ENCODE data around the gene CRIM1. TPM values are rescaled to one million over a fixed set of nuclear protein-coding genes. Genes with fewer than 3 reads are reported as not detected.

CRIM1 gene
- total RNA-seq, 1 donor = 949 TPM

DNA sequence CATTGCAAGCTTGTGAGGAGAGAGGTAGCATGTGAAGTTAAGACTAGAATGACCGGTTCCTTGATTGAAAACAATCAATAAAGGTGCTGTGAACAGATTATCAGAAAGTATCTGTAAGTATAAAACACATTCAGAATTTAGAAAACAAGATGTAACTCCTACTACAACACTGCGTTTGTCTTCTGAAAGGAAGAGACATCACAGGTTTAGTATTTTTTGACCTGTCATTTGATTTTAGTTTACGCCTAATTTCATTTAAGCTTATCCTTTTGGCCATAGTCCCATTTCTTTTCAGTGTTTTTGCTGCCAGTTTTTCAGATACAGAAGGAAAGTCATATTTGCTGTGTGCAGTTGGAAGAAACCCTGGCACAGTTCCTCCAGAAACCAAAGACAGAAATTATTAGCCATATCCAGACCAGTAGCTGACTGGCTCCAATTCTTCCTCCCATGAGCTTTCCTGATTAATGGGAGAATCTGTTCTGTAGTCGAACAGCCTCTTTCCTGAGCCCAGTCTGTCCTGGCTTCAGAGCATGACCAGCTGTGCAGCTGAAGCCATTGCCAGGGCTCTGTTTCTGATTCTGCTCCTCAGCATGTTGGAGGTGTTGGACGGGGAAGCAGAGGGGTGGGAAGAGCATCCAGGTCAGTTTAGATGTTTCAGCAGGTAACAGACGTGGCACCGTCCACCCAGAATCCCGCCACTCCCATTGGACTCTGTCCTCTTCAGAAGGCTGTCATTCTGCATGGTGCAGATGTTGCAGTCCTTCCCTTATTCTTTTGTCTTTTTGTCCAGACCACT, 61.0 kb downstream of the CRIM1 start:
- DNase-seq (ENCODE audit: low read depth) = no peak
- TF ChIP-seq, protein P1, sequence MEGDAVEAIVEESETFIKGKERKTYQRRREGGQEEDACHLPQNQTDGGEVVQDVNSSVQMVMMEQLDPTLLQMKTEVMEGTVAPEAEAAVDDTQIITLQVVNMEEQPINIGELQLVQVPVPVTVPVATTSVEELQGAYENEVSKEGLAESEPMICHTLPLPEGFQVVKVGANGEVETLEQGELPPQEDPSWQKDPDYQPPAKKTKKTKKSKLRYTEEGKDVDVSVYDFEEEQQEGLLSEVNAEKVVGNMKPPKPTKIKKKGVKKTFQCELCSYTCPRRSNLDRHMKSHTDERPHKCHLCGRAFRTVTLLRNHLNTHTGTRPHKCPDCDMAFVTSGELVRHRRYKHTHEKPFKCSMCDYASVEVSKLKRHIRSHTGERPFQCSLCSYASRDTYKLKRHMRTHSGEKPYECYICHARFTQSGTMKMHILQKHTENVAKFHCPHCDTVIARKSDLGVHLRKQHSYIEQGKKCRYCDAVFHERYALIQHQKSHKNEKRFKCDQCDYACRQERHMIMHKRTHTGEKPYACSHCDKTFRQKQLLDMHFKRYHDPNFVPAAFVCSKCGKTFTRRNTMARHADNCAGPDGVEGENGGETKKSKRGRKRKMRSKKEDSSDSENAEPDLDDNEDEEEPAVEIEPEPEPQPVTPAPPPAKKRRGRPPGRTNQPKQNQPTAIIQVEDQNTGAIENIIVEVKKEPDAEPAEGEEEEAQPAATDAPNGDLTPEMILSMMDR (IDR thresholded peaks at IDR 0.05; ENCODE audit: insufficient read depth, low read depth, low read length) = no peak
- no peak overlapping the region for H3K4me3 ChIP-seq (ENCODE audit: low read depth, low read length)

DNA sequence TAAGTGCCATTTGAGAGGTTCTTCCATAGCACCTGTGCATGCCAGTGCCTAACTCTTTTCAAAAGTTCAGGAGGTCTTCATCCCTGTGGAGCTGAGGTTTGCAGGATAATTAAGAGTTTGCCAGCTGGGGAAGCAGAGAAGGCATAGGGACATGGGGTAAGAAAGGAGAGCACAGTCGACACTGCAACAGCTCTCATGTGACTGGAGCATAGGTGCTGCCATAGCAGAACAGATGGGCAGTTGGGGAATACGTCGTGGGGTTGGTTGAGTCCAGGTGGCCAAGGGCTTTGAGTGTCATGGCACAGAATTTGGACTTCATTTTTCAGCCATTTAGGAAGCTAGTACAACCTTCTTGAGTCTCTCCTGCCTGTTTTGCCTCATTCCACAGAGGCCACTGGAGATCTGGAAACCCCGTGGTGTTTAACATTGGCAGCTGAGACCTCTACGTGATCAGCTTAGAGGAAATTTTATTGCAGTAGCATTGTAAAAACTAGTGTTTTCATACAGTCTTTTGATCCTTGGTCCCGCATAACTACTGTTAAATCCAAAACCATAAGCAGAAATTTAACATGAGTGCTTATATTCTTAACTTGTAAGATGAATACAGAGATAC, 65.1 kb downstream of the CRIM1 start:
- DNase-seq (ENCODE audit: low read depth) = no peak
- no peak overlapping the region for H3K4me3 ChIP-seq (ENCODE audit: low read depth, low read length)
- TF ChIP-seq, protein P1 (IDR thresholded peaks at IDR 0.05; ENCODE audit: insufficient read depth, low read depth, low read length) = no peak

- DNase-seq (ENCODE audit: low read depth) = no peak
- no peak overlapping the region for H3K4me3 ChIP-seq (ENCODE audit: low read depth, low read length)
- TF ChIP-seq, protein P1 (IDR thresholded peaks at IDR 0.05; ENCODE audit: insufficient read depth, low read depth, low read length) = no peak
These were observed 65.8 kb downstream of the CRIM1 start for GRCh38 chr2:36421379-36421778.

GRCh38 chr2:36423172-36423571, 67.6 kb downstream of the CRIM1 start:
- H3K4me3 ChIP-seq (ENCODE audit: low read depth, low read length) = no peak overlapping the region
- no peak for DNase-seq (ENCODE audit: low read depth)
- TF ChIP-seq, protein P1 (IDR thresholded peaks at IDR 0.05; ENCODE audit: insufficient read depth, low read depth, low read length) = no peak

DNA sequence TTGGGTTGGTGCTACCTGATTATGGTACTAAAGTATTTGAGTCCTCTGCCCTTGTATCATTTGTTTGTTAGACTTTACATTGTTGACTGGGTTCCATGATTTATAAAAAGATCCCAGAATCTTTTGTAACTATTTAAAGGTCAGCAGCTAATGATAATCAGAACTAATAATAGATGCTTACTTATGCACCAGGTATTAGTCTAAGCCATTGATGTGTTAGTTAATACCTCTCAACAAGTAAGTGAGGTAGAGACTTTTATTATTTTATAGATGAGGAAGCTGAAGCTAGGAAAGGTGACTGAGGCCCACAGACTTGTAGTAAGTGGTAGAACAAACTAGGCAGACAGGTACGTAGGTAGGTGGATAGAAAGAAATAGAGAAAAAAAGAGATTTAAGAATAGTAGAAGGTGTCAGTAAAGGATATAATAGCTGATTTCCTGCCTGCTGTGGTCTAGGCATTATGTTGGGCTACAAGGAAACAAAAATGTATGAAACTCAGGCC, 68.1 kb downstream of the CRIM1 start:
- DNase-seq (ENCODE audit: low read depth) = no peak
- no peak overlapping the region for H3K4me3 ChIP-seq (ENCODE audit: low read depth, low read length)
- TF ChIP-seq, protein P1 (IDR thresholded peaks at IDR 0.05; ENCODE audit: insufficient read depth, low read depth, low read length) = no peak

GRCh38 chr2:36425608-36426355, 70.2 kb downstream of the CRIM1 start:
- DNase-seq (ENCODE audit: low read depth) = peak; percentile 31
- TF ChIP-seq, protein P1 (IDR thresholded peaks at IDR 0.05; ENCODE audit: insufficient read depth, low read depth, low read length) = no peak

More at GRCh38 chr2:36425608-36426355, 70.2 kb downstream of the CRIM1 start:
- H3K4me3 ChIP-seq (ENCODE audit: low read depth, low read length) = no peak overlapping the region

All from fibroblast of villous mesenchyme (primary cell).